Right lobe of liver (tissue), 6 donors: ENCODE measurements around the gene UTRN. TPM values are rescaled to one million over a fixed set of nuclear protein-coding genes. Genes with fewer than 3 reads are reported as not detected.

Source experiments
- ATAC-seq, 4 donors: fragments of 200-7000 bp; cut with Tn5 transposase; one replicate each; pipeline ENCODE4 v1.9.1; 2020; ENCODE audit warnings: mild to moderate bottlenecking in 4 of 4, moderate library complexity in 4 of 4
- DNase-seq, 3 donors: peaks; one replicate each; pipeline ENCODE4 v3.0.0-alpha.2; 2020
- H3K27ac ChIP-seq, 3 donors: fragments of 200-600 bp; one replicate each; pipeline ENCODE4 v1.8.0; 2022
- H3K27me3 ChIP-seq, 2 donors: fragments of 200-600 bp; one replicate each; pipeline ENCODE4 v1.8.0; 2022
- H3K36me3 ChIP-seq, 4 donors: fragments of 200-600 bp; sonication (generic) in 1 of 4; one replicate each; pipeline versions ENCODE4 v1.5.1 to v1.8.0; 2017 to 2022; ENCODE audit warnings: control low read depth in 1 of 4
- H3K4me1 ChIP-seq, 4 donors: fragments of 200-600 bp; sonication (generic) in 1 of 4; one replicate each; pipeline versions ENCODE4 v1.5.1 to v1.8.0; 2017 to 2022; ENCODE audit warnings: control low read depth in 1 of 4
- H3K4me3 ChIP-seq, 3 donors: fragments of 200-600 bp; one replicate each; pipeline ENCODE4 v1.8.0; 2022
- H3K9me3 ChIP-seq, 4 donors: fragments of 200-600 bp; sonication (generic) in 1 of 4; one replicate each; pipeline versions ENCODE4 v1.5.1 to v1.8.0; 2017 to 2022; ENCODE audit warnings: control low read depth in 1 of 4
- CTCF ChIP-seq, 4 donors: fragments of 200-600 bp in 3 of 4; fragments of 450-650 bp in 1 of 4; IDR thresholded peaks; one replicate each; pipeline versions ENCODE4 v1.5.1 to v1.8.0; 2016 to 2022; ENCODE audit warnings: antibody characterized with exemption in 4 of 4, mild to moderate bottlenecking in 2 of 4
- POLR2A ChIP-seq: fragments of 450-650 bp; IDR thresholded peaks from one replicate; pipeline ENCODE4 v1.6.1; 2017; ENCODE audit warnings: antibody characterized with exemption, mild to moderate bottlenecking
- WGBS: methylation state at CpG from one replicate; pipeline ENCODE4 v1.1.6; 2018; ENCODE audit warnings: low coverage, low lambda C conversion rate; ENCODE audit not compliant: insufficient coverage; ENCODE audit errors: missing lambda C conversion rate; 5-methylcytosine and 5-hydroxymethylcytosine counted together
- intact Hi-C, 2 donors: fragments of 100-400 bp; cut with DNase I; formaldehyde crosslinking; loops; one replicate each; pipeline versions ENCODE4 v1.11.2 to v1.14.1; 2022
- total RNA-seq, 6 experiments: library from RNA; depleted of rRNA in 2 of 6; stranded (reverse); fragments of >200 nt in 2 of 6; fragmentation: NEBNext Ultra II Directional in 3 of 6; extraction: Animal tissue kit (Norgen Biotek cat#: 25700) in 3 of 6; gene quantifications; one replicate each; pipeline versions ENCODE4 v1.1.0 to v1.2.4, GENCODE V29; 2016 to 2023
- donor health status: DM: no; HTN: yes; CAD: no.
- donor health status: DM: no; HTN: no; CAD: no.
- donor health status: DM: no; HTN: no; CAD: no.
- donor health status: DM: no; HTN: yes; CAD: no.
- donor health status: DM: no; HTN: yes; CAD: no.

The UTRN gene
- total RNA-seq, 6 experiments from 2014 or later: 27.7 to 66.5 (median 40.8) TPM

DNA sequence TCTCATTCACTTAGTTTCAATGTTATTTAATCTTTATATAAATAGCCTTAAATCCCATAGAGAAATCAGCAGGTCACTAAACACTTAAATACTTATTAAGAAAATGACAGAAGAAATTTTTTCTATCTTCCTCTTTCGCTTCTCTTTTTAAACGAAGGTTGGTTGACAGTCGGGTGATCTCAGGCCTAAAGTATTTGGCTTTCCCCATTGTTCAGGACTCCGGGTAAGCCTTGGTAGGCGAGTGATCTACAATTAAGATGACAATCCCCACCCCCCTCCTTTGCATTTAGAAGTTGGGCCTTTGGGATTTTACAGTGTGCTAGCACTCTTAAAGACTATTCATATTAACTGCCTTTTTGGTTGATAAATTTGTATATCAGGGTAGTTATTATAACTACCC, 19.7 kb upstream of the UTRN start:
- Histone ChIP-seq H3K27me3 (no peaks in the 10 kb centered on the region), H3K36me3 (no peaks in the 10 kb centered on the region), H3K4me3 (peak overlapping the region in 1 of 3 donors; percentile 3), H3K9me3 (no peaks in the 10 kb centered on the region), H3K4me1 (peaks cover 0 to 26% (median 6%) of the 10 kb centered on the region in 4 donors), H3K27ac (peak overlapping the region in 1 of 3 donors; percentile 32)
- TF ChIP-seq CTCF (IDR thresholded peaks at IDR 0.05): no peak
- TF ChIP-seq POLR2A: no peak
- 32% methylated on average over 5 of the region's 5 CpGs for WGBS
- no peak for DNase-seq
- intact Hi-C loops: no loop called here
- ATAC-seq: peak; percentile 47 to 75 (median 52)

GRCh38 chr6:144266091-144266649, 19.0 kb upstream of the UTRN start:
- peak in 3 of 4 donors; percentile 44 to 60 (median 47) for ATAC-seq
- 83% methylated on average over 6 of the region's 6 CpGs for WGBS
- no peak for DNase-seq
- intact Hi-C loops: no loop called here
- Histone ChIP-seq H3K4me1 (peaks cover 0 to 26% (median 6%) of the 10 kb centered on the region in 4 donors), H3K36me3 (no peaks in the 10 kb centered on the region), H3K4me3 (no peak overlapping the region), H3K27ac (peak overlapping the region in 1 of 3 donors; percentile 32), H3K9me3 (no peaks in the 10 kb centered on the region), H3K27me3 (no peaks in the 10 kb centered on the region)
- TF ChIP-seq POLR2A (no peak), CTCF (IDR thresholded peaks at IDR 0.05) (no peak)

DNA sequence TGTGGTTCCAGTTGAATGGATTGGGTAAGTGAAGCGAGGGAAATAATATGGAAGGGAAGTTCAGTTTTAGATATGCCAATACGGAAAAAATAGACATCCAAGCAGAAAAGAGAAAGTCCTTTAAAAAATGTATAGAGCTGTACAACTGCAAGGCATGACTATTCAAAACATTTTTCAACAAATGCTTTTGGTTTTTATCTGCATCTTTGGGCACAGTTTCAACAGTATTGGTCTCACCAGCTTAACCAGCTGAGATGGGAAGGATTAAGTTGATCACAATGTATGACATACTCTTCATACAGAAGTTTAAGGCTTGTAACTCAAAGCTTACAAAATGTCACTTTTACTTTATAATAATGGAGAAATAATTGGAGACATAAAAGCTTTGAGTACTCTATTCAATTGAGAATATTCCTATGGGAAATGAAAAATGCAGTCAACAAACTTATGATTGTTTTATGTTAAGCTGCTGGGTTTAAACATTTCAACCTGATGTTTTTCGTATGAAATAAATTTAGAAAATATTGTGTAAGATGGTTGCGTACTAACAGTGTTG, 16.3 kb upstream of the UTRN start:
- no peak for DNase-seq
- intact Hi-C loops: no loop called here
- 66% methylated on average over 4 of the region's 4 CpGs for WGBS
- no peak for TF ChIP-seq CTCF (IDR thresholded peaks at IDR 0.05)
- no peak for TF ChIP-seq POLR2A
- Histone ChIP-seq H3K27me3 (no peaks in the 10 kb centered on the region), H3K4me3 (no peak overlapping the region), H3K36me3 (no peaks in the 10 kb centered on the region), H3K4me1 (peaks cover 0 to 26% (median 6%) of the 10 kb centered on the region in 4 donors), H3K9me3 (no peaks in the 10 kb centered on the region), H3K27ac (no peak overlapping the region)
- no peak for ATAC-seq

GRCh38 chr6:144277174-144277573, 8.0 kb upstream of the UTRN start:
- Histone ChIP-seq H3K36me3 (no peaks in the 10 kb centered on the region), H3K27ac (no peak overlapping the region), H3K4me1 (peaks cover 0 to 15% (median 0%) of the 10 kb centered on the region in 4 donors), H3K9me3 (no peaks in the 10 kb centered on the region), H3K4me3 (no peak overlapping the region), H3K27me3 (no peaks in the 10 kb centered on the region)
- intact Hi-C loops: no loop called here
- WGBS: 70% methylated on average over 1 of the region's 1 CpG
- DNase-seq: no peak
- ATAC-seq: no peak
- TF ChIP-seq POLR2A (no peak), CTCF (IDR thresholded peaks at IDR 0.05) (no peak)
